Stimulated activated CD4-positive, alpha-beta T cell treated with anti-CD3 and anti-CD28 coated beads, Interleukin-12 subunit alpha, Interleukin-12 subunit beta, amount 100 ng/mL, for 24 hours (primary cell): ENCODE data around the gene SEPTIN5.

Experiments used
- DNase-seq, 2 experiments: peaks; one replicate each; pipeline ENCODE4 v3.0.0-alpha.2; 2020; ENCODE audit warnings: low read depth in 2 of 2

Gene SEPTIN5

GRCh38 chr22:19748991-19749664 lies 34.8 kb downstream of the SEPTIN5 start:
- no peak for DNase-seq

GRCh38 chr22:19749876-19750275 lies 35.6 kb downstream of the SEPTIN5 start:
- no peak for DNase-seq

GRCh38 chr22:19750507-19751490 lies 36.5 kb downstream of the SEPTIN5 start:
- DNase-seq = no peak

GRCh38 chr22:19751497-19752245 lies 37.4 kb downstream of the SEPTIN5 start:
- DNase-seq = no peak

- DNase-seq = no peak
These were observed 39.0 kb downstream of the SEPTIN5 start for GRCh38 chr22:19753090-19753842.

- no peak for DNase-seq
These were observed 39.8 kb downstream of the SEPTIN5 start for GRCh38 chr22:19753996-19754700.

- DNase-seq = no peak
These were observed 40.4 kb downstream of the SEPTIN5 start for GRCh38 chr22:19754701-19755144.

GRCh38 chr22:19755145-19755710 lies 40.9 kb downstream of the SEPTIN5 start:
- no peak for DNase-seq

- DNase-seq = no peak
These were observed 41.5 kb downstream of the SEPTIN5 start for GRCh38 chr22:19755722-19756287.

GRCh38 chr22:19756288-19757128 lies 42.2 kb downstream of the SEPTIN5 start:
- peak; percentile 17 to 47 for DNase-seq

GRCh38 chr22:19757140-19757984 lies 43.1 kb downstream of the SEPTIN5 start:
- DNase-seq = no peak

- DNase-seq = no peak
These were observed 43.9 kb downstream of the SEPTIN5 start for GRCh38 chr22:19757985-19758895.

GRCh38 chr22:19758896-19759426 lies 44.7 kb downstream of the SEPTIN5 start:
- DNase-seq = no peak

GRCh38 chr22:19759427-19760057 lies 45.2 kb downstream of the SEPTIN5 start:
- DNase-seq = no peak

GRCh38 chr22:19760058-19760950 lies 46.0 kb downstream of the SEPTIN5 start, which contains the start of gene TBX1:
Gene TBX1 (plus strand): TSS chr22:19760778. CDS start chr22:19760844, 66 bp downstream.
- no peak for DNase-seq
